Measurements from ENCODE around the gene CLEC1B.
"Not testable (repeated sequence)": the region's sequence is repeated elsewhere in the genome, so short reads cannot be mapped to it uniquely, and the experiment has no call there.

Gene CLEC1B

GRCh38 chr12:9999016-9999415, at the start of gene CLEC1B:
Gene CLEC1B (minus strand): TSS chr12:9999121. CDS start chr12:9999100, 21 bp downstream.
- no peak for DNase-seq (ENCODE audit: low read depth in 3 of 3)

- DNase-seq (ENCODE audit: low read depth in 3 of 3): no peak
Measured at GRCh38 chr12:10048526-10048925, 49.6 kb upstream of the CLEC1B start.

- no peak for DNase-seq (ENCODE audit: low read depth in 3 of 3)
Measured at GRCh38 chr12:10042167-10042566, 43.2 kb upstream of the CLEC1B start.

GRCh38 chr12:10033783-10034545, 35.0 kb upstream of the CLEC1B start:
- no peak for DNase-seq (ENCODE audit: low read depth in 3 of 3)

- no peak for DNase-seq (ENCODE audit: low read depth in 3 of 3)
Measured at GRCh38 chr12:10031771-10032175, 32.9 kb upstream of the CLEC1B start.

GRCh38 chr12:10031321-10031720, 32.4 kb upstream of the CLEC1B start:
- DNase-seq (ENCODE audit: low read depth in 3 of 3): no peak

- DNase-seq (ENCODE audit: low read depth in 3 of 3): no peak
Measured at GRCh38 chr12:10030446-10030845, 31.5 kb upstream of the CLEC1B start, which contains the start of gene CLEC9A. Gene CLEC9A (plus strand): TSS chr12:10030682. CDS start chr12:10052688, 22,006 bp downstream.

GRCh38 chr12:10027721-10028120, 28.8 kb upstream of the CLEC1B start:
- no peak for DNase-seq (ENCODE audit: low read depth in 3 of 3)

- DNase-seq (ENCODE audit: low read depth in 3 of 3): no peak
Measured at GRCh38 chr12:10027311-10027710, 28.4 kb upstream of the CLEC1B start.

- DNase-seq (ENCODE audit: low read depth in 3 of 3): not testable (repeated sequence)
Measured at GRCh38 chr12:10026666-10027065, 27.7 kb upstream of the CLEC1B start.

- DNase-seq (ENCODE audit: low read depth in 3 of 3): no peak
Measured at GRCh38 chr12:10025236-10025635, 26.3 kb upstream of the CLEC1B start.

- no peak for DNase-seq (ENCODE audit: low read depth in 3 of 3)
Measured at GRCh38 chr12:10021342-10021741, 22.4 kb upstream of the CLEC1B start.

GRCh38 chr12:10018386-10018785, 19.5 kb upstream of the CLEC1B start:
- no peak for DNase-seq (ENCODE audit: low read depth in 3 of 3)

- no peak for DNase-seq (ENCODE audit: low read depth in 3 of 3)
Measured at GRCh38 chr12:10016881-10017280, 18.0 kb upstream of the CLEC1B start.

GRCh38 chr12:10015450-10015849, 16.5 kb upstream of the CLEC1B start:
- no peak for DNase-seq (ENCODE audit: low read depth in 3 of 3)

GRCh38 chr12:10012630-10013330, 13.9 kb upstream of the CLEC1B start:
- no peak for DNase-seq (ENCODE audit: low read depth in 3 of 3)

GRCh38 chr12:10001171-10001776, 2.4 kb upstream of the CLEC1B start:
- no peak for DNase-seq (ENCODE audit: low read depth in 3 of 3)

- no peak for DNase-seq (ENCODE audit: low read depth in 3 of 3)
Measured at GRCh38 chr12:9992296-9992695, 6.6 kb downstream of the CLEC1B start.

GRCh38 chr12:9991876-9992275, 7.0 kb downstream of the CLEC1B start:
- no peak for DNase-seq (ENCODE audit: low read depth in 3 of 3)

- DNase-seq (ENCODE audit: low read depth in 3 of 3): no peak
Measured at GRCh38 chr12:9980126-9980525, 18.8 kb downstream of the CLEC1B start.

- no peak for DNase-seq (ENCODE audit: low read depth in 3 of 3)
Measured at GRCh38 chr12:9977916-9978315, 21.0 kb downstream of the CLEC1B start.

- DNase-seq (ENCODE audit: low read depth in 3 of 3): not testable (repeated sequence)
Measured at GRCh38 chr12:9976626-9977025, 22.3 kb downstream of the CLEC1B start.

GRCh38 chr12:9975614-9976013, 23.3 kb downstream of the CLEC1B start:
- no peak for DNase-seq (ENCODE audit: low read depth in 3 of 3)
